GM18508 (cell line): ENCODE results near the gene C5AR1.
"Not testable (repeated sequence)": the region's sequence is repeated elsewhere in the genome, so short reads cannot be mapped to it uniquely, and the experiment has no call there.

Experiments used
- ATAC-seq: cut with Tn5 transposase; IDR thresholded peaks from one replicate; pipeline ENCODE4 v1.9.1; 2021; ENCODE audit warnings: moderate number of reproducible peaks; ENCODE audit not compliant: insufficient read depth, unreplicated experiment

Gene C5AR1

DNA sequence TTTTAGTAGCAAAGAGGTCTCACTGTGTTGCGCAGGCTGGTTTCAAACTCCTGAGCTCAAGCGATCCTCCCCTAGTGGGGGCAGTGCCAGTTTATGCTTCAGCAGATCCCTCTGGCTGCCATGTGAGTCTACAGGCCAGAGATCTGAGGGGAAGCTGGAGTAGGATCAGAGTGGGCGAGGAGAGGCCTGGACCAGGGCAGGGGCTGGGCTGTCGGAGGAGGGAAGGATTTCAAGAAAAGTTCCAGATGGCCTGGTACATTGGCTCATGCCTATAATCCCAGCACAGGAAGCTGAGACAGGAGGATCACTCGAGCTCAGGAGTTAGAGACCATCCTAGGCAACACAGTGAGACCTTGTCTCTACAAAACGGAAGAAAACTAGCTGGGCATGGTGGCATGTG lies 49.3 kb downstream of the C5AR1 start:
- ATAC-seq: no peak

DNA sequence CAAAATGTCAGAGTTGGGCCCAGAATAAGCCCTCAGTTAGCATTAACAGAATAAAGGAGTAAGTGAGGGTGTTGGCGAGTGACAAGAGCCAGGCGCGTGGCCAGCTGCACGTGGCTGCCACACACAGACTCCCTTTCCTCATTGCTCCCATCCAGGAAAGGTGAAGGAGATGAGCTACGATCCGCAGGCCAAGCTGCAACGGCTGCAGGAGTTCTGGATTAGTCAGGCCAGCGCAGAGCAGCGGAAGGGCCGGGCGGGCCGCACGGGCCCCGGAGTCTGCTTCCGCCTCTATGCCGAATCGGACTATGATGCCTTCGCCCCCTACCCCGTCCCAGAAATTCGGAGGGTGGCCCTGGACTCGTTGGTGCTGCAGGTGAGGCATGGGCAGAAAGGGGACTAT lies 52.7 kb downstream of the C5AR1 start:
- no peak for ATAC-seq

GRCh38 chr19:47363758-47364531 lies 54.3 kb downstream of the C5AR1 start:
- no peak for ATAC-seq

- not testable (repeated sequence) for ATAC-seq
Observed at GRCh38 chr19:47365455-47365854, 55.8 kb downstream of the C5AR1 start.

DNA sequence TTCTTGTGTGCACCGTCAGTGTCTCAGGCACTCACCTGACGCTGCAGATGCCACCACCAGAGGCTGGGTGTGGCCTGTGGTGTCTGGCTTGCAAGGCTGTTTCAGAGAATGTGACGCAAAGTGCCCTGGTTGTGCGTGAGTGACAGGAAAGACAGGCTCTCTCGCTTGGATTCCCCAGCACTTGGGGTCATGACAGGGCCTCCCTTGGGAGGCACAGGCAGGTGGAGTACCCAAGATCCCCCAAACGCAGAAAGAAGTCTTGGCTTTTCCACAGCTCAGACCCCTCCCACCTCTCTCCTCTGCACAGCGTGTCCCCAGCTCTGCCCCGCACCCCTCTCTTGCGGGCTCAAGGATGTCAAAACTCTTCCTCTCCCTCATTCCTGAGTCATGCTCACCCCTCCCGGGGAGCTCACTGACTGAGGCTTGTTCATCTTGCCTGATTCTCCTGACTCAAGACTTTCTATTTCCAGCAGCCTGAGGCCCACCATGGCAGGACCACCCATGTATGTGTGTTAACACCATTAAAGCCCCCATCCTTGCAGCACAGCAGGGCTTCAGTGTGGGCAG lies 60.5 kb downstream of the C5AR1 start:
- no peak for ATAC-seq

DNA sequence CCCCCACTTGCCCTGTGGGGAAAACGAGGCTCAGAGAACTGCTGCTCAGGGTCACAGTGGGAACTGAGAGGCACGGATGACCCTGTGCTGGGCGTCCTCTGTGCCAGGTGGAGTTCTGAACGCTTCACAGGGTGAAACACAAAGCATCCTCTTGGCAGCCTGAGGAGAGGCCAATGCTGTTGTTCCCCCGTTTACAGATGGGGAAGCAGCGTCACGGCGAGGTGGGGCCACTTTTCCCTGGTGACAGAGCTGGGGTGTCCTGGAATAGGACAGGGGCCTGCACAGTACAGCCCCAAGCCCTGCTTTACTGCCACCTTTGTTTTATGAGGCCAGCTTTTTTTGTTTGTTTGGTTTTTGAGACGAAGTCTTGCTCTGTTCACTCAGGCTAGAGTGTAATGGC lies 61.6 kb downstream of the C5AR1 start:
- no peak for ATAC-seq
